Gastrocnemius medialis (tissue), 4 donors: Measurements from ENCODE around the gene PODNL1. TPM values are rescaled to one million over a fixed set of nuclear protein-coding genes. Genes with fewer than 3 reads are reported as not detected.

Source experiments
- ATAC-seq, 2 donors: fragments of 150-250 bp; one replicate each; pipeline ENCODE4 v1.9.1; 2016
- DNase-seq, 2 donors: peaks; one replicate each; pipeline ENCODE4 v3.0.0-alpha.2; 2019
- H3K27ac ChIP-seq, 4 donors: fragments of 200-600 bp; sonication (generic); 1 replicate in 1 of 4; 2 replicates in 3 of 4; pipeline ENCODE4 v1.5.1; 2016 to 2018; ENCODE audit warnings: mild to moderate bottlenecking in 2 of 4, moderate library complexity in 1 of 4
- H3K27me3 ChIP-seq, 3 donors: fragments of 200-600 bp; sonication (generic) in 2 of 3; 1 replicate in 1 of 3; 2 replicates in 2 of 3; pipeline versions ENCODE4 v1.5.1 to v1.6.0; 2016 to 2019; ENCODE audit warnings: mild to moderate bottlenecking in 1 of 3, moderate library complexity in 1 of 3
- H3K36me3 ChIP-seq, 2 donors: fragments of 200-600 bp; sonication (generic) in 1 of 2; one replicate each; pipeline ENCODE4 v1.5.1; 2017 to 2018
- H3K4me1 ChIP-seq, 2 donors: fragments of 200-600 bp; sonication (generic) in 1 of 2; one replicate each; pipeline ENCODE4 v1.5.1; 2016 to 2017; ENCODE audit warnings: mild to moderate bottlenecking in 2 of 2
- H3K4me3 ChIP-seq, 4 donors: fragments of 200-600 bp; sonication (generic) in 3 of 4; 1 replicate in 1 of 4; 2 replicates in 3 of 4; pipeline ENCODE4 v1.5.1; 2016 to 2019; ENCODE audit warnings: mild to moderate bottlenecking in 2 of 4
- H3K9me3 ChIP-seq, 3 donors: fragments of 200-600 bp; sonication (generic) in 2 of 3; 1 replicate in 1 of 3; 2 replicates in 2 of 3; pipeline ENCODE4 v1.5.1; 2016 to 2019
- POLR2A ChIP-seq, 2 donors: fragments of 450-650 bp; IDR thresholded peaks; one replicate each; pipeline ENCODE4 v1.6.1; 2017; ENCODE audit warnings: antibody characterized with exemption in 2 of 2, mild to moderate bottlenecking in 2 of 2, moderate library complexity in 2 of 2
- in situ Hi-C, 4 donors: fragments of 200-750 bp; cut with MboI; loops; one replicate each; pipeline versions ENCODE4 v1.15.0 to v1.8.0; 2017; ENCODE audit warnings: low sequenced_read_pairs in 4 of 4
- intact Hi-C: fragments of 100-400 bp; cut with DNase I; formaldehyde crosslinking; loops from one replicate; pipeline ENCODE4 v1.15.1; 2023; ENCODE audit warnings: low total_unique reads
- total RNA-seq, 4 donors: library from RNA; depleted of rRNA; stranded (reverse); fragments of >200 nt; gene quantifications; one replicate each; pipeline versions ENCODE4 v1.1.0 to v1.2.3, GENCODE V29; 2016
- TF ChIP-seq, protein P1 (sequence below), 5 experiments: fragments of 450-650 bp in 3 of 5; fragments of 200-600 bp in 2 of 5; sonication (generic) in 2 of 5; IDR thresholded peaks in 4 of 5; conservative IDR thresholded peaks in 1 of 5; 1 replicate in 4 of 5; 2 replicates in 1 of 5; pipeline ENCODE4 v1.5.1; 2016 to 2019; ENCODE audit warnings: antibody characterized with exemption in 5 of 5, mild to moderate bottlenecking in 3 of 5, moderate library complexity in 3 of 5

The PODNL1 gene
- total RNA-seq, 4 donors from 2014 or later, result 0.55 to 0.61 TPM; not detected in 2

DNA sequence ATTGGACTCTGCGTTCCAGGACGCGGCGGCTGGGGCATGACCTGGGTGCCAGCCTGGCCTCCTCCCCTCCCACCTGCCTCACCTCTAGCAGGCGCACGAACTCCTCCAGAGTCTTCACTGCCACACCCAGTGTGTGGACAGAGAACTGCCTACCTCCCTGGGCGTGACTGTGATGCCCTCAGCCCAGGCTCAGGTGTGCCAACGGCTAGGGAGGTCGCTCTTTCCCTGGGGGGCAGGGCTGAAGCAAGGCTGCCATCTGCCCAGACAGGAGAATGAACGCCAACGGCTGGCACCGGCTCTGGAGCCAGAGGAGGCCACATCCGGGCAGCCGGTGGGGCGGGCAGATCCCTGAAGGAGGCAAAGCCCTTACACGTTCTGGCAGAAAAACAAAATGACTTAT, 49.9 kb downstream of the PODNL1 start:
- intact Hi-C loops, result no loop called here
- Histone ChIP-seq H3K27ac (no peak overlapping the region), H3K9me3 (no peaks in the 10 kb centered on the region), H3K4me3 (no peak overlapping the region), H3K27me3 (no peaks in the 10 kb centered on the region), H3K36me3 (no peaks in the 10 kb centered on the region), H3K4me1 (no peaks in the 10 kb centered on the region)
- in situ Hi-C loops, result loop anchor here (10.0 to 25.0 kb wide), 3 partner anchors 157 to 474 kb away; no protein-coding TSS in a partner anchor
- no peak for TF ChIP-seq POLR2A (IDR thresholded peaks at IDR 0.05)
- TF ChIP-seq, protein P1, sequence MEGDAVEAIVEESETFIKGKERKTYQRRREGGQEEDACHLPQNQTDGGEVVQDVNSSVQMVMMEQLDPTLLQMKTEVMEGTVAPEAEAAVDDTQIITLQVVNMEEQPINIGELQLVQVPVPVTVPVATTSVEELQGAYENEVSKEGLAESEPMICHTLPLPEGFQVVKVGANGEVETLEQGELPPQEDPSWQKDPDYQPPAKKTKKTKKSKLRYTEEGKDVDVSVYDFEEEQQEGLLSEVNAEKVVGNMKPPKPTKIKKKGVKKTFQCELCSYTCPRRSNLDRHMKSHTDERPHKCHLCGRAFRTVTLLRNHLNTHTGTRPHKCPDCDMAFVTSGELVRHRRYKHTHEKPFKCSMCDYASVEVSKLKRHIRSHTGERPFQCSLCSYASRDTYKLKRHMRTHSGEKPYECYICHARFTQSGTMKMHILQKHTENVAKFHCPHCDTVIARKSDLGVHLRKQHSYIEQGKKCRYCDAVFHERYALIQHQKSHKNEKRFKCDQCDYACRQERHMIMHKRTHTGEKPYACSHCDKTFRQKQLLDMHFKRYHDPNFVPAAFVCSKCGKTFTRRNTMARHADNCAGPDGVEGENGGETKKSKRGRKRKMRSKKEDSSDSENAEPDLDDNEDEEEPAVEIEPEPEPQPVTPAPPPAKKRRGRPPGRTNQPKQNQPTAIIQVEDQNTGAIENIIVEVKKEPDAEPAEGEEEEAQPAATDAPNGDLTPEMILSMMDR (IDR thresholded peaks at IDR 0.05 in 4 of 5, conservative IDR thresholded peaks at IDR 0.05 in 1 of 5), result no peak
- DNase-seq (no peak), ATAC-seq (no peak)

DNA sequence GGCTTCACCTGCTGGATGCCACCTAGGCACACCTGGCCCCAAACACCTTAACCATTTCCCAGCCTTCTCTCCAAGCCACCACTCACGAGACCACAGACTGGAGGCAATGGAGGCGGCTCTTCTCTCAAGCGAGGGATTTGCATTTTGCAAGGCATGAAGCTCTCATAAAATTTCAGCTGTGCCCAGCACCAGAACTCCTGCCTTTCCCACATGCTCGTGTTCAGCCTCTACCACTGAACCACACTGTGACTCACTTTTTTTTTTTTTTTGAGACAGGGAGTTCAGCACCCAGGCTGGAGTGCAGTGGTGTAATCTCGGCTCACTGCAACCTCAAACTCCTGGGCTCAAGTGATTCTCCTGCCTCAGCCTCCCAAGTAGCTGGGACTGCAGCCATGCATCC, 50.7 kb downstream of the PODNL1 start:
- no peaks in the 10 kb centered on the region for H3K36me3 ChIP-seq
- no peak for DNase-seq
- no peak for ATAC-seq
- H3K27ac ChIP-seq, result no peak overlapping the region
- intact Hi-C loops (no loop called here), in situ Hi-C loops (loop anchor here (10.0 to 25.0 kb wide), 3 partner anchors 157 to 475 kb away; no protein-coding TSS in a partner anchor)
- H3K4me1 ChIP-seq, result no peaks in the 10 kb centered on the region
- no peaks in the 10 kb centered on the region for H3K27me3 ChIP-seq
- no peak overlapping the region for H3K4me3 ChIP-seq
- H3K9me3 ChIP-seq, result no peaks in the 10 kb centered on the region
- TF ChIP-seq, protein P1 (IDR thresholded peaks at IDR 0.05 in 4 of 5, conservative IDR thresholded peaks at IDR 0.05 in 1 of 5), result no peak
- no peak for TF ChIP-seq POLR2A (IDR thresholded peaks at IDR 0.05)

DNA sequence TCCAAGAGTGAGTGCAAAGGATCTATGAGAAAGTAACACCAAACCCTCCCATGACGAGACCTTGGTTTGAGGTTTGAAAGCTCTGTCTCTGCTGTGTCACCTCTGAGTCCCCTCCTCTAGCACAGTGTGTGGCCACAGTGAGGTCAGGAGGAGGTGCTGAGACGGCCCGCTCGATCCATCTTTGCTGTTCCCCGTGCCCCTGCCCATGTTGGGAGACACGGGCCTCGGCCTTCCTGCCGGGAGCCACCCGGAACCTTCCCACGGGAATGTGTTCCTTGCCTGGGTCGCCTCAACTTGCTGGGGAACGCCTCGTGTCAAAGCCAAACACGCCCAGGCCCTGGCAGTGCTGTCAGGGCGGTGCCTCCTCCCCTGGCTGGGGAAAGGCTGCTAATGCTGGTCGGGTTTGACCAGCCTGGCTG, 51.2 kb downstream of the PODNL1 start:
- intact Hi-C loops, result no loop called here
- in situ Hi-C loops, result loop anchor here (10.0 to 25.0 kb wide), 3 partner anchors 158 to 475 kb away; no protein-coding TSS in a partner anchor
- no peaks in the 10 kb centered on the region for H3K36me3 ChIP-seq
- H3K9me3 ChIP-seq, result no peaks in the 10 kb centered on the region
- H3K4me1 ChIP-seq, result no peaks in the 10 kb centered on the region
- no peaks in the 10 kb centered on the region for H3K27me3 ChIP-seq
- no peak for TF ChIP-seq POLR2A (IDR thresholded peaks at IDR 0.05)
- TF ChIP-seq, protein P1 (IDR thresholded peaks at IDR 0.05 in 4 of 5, conservative IDR thresholded peaks at IDR 0.05 in 1 of 5), result no peak
- no peak overlapping the region for H3K27ac ChIP-seq
- H3K4me3 ChIP-seq, result no peak overlapping the region
- DNase-seq (no peak), ATAC-seq (no peak)

DNA sequence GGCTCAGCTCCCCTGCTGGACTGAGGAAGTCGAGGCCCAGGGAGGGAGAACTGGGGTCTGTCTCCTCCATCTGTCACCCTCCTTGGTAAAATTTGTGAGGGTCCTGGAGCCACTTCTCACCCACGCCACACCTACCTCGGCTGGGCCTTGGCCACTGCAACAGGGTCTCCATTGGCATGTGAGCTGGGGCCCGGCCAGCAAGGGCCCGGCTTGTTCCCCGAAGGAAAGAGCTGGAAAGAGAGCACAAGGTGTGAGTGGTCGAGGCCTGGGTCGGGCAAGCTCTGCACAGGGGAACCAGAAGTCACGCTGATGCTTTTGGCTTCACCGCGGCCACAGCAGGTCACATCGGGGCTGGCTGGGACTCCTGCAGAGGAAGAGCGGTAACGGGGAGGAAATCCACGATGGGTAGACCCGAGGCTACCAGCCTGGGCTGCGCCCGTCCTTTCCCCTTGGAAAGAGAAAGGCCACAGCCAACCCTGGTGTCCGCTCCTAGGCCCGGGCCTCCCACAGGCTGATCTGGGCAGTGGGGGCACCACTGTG, 52.3 kb downstream of the PODNL1 start:
- Histone ChIP-seq H3K9me3 (no peaks in the 10 kb centered on the region), H3K27me3 (no peaks in the 10 kb centered on the region), H3K36me3 (no peaks in the 10 kb centered on the region), H3K27ac (no peak overlapping the region), H3K4me1 (peaks cover 3 to 4% of the 10 kb centered on the region in 2 donors), H3K4me3 (no peak overlapping the region)
- ATAC-seq (no peak), DNase-seq (no peak)
- in situ Hi-C loops, result loop anchor here (10.0 to 25.0 kb wide), 3 partner anchors 159 to 476 kb away; no protein-coding TSS in a partner anchor
- TF ChIP-seq POLR2A (IDR thresholded peaks at IDR 0.05), result no peak
- TF ChIP-seq, protein P1 (IDR thresholded peaks at IDR 0.05 in 4 of 5, conservative IDR thresholded peaks at IDR 0.05 in 1 of 5), result no peak
- intact Hi-C loops, result no loop called here
